ENCODE data around the gene GINS1.

Gene GINS1

GRCh38 chr20:25368526-25368925 is 38.9 kb upstream of the GINS1 start:
- TF ChIP-seq CTCF (IDR thresholded peaks at IDR 0.05), result no peak

GRCh38 chr20:25368976-25369375 is 38.5 kb upstream of the GINS1 start:
- no peak overlapping the region for H3K27ac ChIP-seq
- H3K36me3 ChIP-seq, result no peaks in the 10 kb centered on the region
- H3K4me1 ChIP-seq (ENCODE audit: control insufficient read depth in 1 of 2, insufficient read depth in 1 of 2, low read depth in 1 of 2, low read length in 1 of 2), result no peaks in the 10 kb centered on the region
- no peaks in the 10 kb centered on the region for H3K9me3 ChIP-seq
- no peak for TF ChIP-seq CTCF (IDR thresholded peaks at IDR 0.05)
- H3K4me3 ChIP-seq (ENCODE audit: low read depth in 1 of 2, low read length in 1 of 2), result no peak overlapping the region
- no peaks in the 10 kb centered on the region for H3K27me3 ChIP-seq

More at GRCh38 chr20:25368526-25368925, 38.9 kb upstream of the GINS1 start:
- Histone ChIP-seq H3K36me3 (no peaks in the 10 kb centered on the region), H3K9me3 (no peaks in the 10 kb centered on the region), H3K27ac (no peak overlapping the region), H3K4me1 (ENCODE audit: control insufficient read depth in 1 of 2, insufficient read depth in 1 of 2, low read depth in 1 of 2, low read length in 1 of 2) (no peaks in the 10 kb centered on the region), H3K27me3 (no peaks in the 10 kb centered on the region), H3K4me3 (ENCODE audit: low read depth in 1 of 2, low read length in 1 of 2) (no peak overlapping the region)

- no peak overlapping the region for H3K4me3 ChIP-seq (ENCODE audit: low read depth in 1 of 2, low read length in 1 of 2)
- no peak overlapping the region for H3K27ac ChIP-seq
- H3K36me3 ChIP-seq, result no peaks in the 10 kb centered on the region
- no peaks in the 10 kb centered on the region for H3K4me1 ChIP-seq (ENCODE audit: control insufficient read depth in 1 of 2, insufficient read depth in 1 of 2, low read depth in 1 of 2, low read length in 1 of 2)
- no peaks in the 10 kb centered on the region for H3K9me3 ChIP-seq
- H3K27me3 ChIP-seq, result no peaks in the 10 kb centered on the region
- no peak for TF ChIP-seq CTCF (IDR thresholded peaks at IDR 0.05)
Observed at GRCh38 chr20:25369529-25369928, 37.9 kb upstream of the GINS1 start.

GRCh38 chr20:25369971-25370370 is 37.5 kb upstream of the GINS1 start:
- Histone ChIP-seq H3K4me1 (ENCODE audit: control insufficient read depth in 1 of 2, insufficient read depth in 1 of 2, low read depth in 1 of 2, low read length in 1 of 2) (no peaks in the 10 kb centered on the region), H3K27ac (no peak overlapping the region), H3K9me3 (no peaks in the 10 kb centered on the region), H3K27me3 (no peaks in the 10 kb centered on the region), H3K4me3 (ENCODE audit: low read depth in 1 of 2, low read length in 1 of 2) (no peak overlapping the region), H3K36me3 (no peaks in the 10 kb centered on the region)
- TF ChIP-seq CTCF (IDR thresholded peaks at IDR 0.05), result no peak

GRCh38 chr20:25372584-25373336 is 34.7 kb upstream of the GINS1 start:
- Histone ChIP-seq H3K4me1 (ENCODE audit: control insufficient read depth in 1 of 2, insufficient read depth in 1 of 2, low read depth in 1 of 2, low read length in 1 of 2) (no peaks in the 10 kb centered on the region), H3K27me3 (no peaks in the 10 kb centered on the region), H3K36me3 (no peaks in the 10 kb centered on the region), H3K27ac (no peak overlapping the region), H3K4me3 (ENCODE audit: low read depth in 1 of 2, low read length in 1 of 2) (no peak overlapping the region), H3K9me3 (no peaks in the 10 kb centered on the region)
- TF ChIP-seq CTCF (IDR thresholded peaks at IDR 0.05), result no peak
